HS-5 (cell line): ENCODE results near the gene TIFAB.

Experiments
- DNase-seq: peaks from one replicate; pipeline ENCODE4 v3.0.0-alpha.2; 2012; ENCODE audit warnings: low read depth

The TIFAB gene

DNA sequence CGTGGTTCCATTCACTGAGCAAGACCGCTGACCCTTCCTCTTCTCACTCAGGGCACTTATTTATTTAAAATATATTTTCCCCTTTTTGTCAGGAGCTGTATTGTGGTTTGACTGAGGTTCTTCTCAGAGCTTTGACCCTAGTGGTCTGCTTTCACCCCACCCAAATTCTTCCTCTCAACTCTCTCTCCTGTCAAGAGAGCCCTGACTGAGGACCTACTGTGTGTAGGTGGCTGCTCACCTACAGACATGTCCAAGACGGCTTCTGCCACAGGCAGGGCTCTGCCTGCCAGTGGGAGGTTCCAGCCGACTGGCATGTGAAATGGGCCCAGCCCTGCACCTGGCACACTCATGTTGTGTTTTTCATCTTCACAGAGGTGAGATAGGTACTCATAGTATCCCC, 10.2 kb downstream of the TIFAB start:
- DNase-seq = no peak

DNA sequence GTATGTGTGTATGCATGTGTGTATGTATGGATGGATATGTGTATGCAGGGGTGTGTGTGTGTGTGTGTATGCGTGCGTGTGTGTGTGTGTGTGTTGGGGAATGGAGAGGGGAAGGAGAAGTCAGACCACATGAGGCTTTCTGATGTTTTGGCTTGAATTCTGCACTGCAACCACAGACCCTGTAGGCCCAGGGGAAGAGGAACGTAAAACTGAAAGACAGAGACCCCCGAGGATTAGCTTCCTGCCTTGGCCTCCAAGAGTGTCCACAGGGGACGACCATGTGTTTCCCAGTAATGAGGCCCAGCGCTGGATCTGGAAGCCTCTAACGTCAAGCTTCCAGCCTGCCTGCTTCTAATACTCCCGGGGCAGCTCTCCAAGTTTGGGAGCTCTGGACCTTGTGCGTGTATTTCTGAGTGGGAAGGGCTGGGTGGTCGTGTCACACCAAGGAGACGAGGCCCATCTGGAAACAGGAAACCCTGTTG, 10.8 kb downstream of the TIFAB start:
- DNase-seq = no peak

DNA sequence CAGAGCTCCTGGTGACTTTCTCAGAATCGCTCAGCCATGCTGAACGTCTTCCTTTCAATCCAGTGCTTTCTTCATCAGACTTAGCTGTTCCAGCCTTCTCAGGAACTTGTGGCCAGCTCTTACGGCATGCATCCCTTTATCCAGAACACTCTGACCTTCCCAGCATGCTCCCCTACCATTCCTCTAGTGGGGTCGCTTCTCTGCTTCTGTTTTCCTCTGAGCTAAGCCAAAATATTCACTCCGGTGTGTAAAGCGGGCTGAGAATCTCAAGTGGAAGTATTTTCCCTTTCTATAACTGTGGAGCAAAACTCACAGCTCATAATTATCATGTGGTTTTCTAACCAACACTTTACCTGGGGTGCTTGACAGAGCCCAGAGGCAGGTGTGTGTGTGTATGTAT, 11.2 kb downstream of the TIFAB start:
- no peak for DNase-seq

DNA sequence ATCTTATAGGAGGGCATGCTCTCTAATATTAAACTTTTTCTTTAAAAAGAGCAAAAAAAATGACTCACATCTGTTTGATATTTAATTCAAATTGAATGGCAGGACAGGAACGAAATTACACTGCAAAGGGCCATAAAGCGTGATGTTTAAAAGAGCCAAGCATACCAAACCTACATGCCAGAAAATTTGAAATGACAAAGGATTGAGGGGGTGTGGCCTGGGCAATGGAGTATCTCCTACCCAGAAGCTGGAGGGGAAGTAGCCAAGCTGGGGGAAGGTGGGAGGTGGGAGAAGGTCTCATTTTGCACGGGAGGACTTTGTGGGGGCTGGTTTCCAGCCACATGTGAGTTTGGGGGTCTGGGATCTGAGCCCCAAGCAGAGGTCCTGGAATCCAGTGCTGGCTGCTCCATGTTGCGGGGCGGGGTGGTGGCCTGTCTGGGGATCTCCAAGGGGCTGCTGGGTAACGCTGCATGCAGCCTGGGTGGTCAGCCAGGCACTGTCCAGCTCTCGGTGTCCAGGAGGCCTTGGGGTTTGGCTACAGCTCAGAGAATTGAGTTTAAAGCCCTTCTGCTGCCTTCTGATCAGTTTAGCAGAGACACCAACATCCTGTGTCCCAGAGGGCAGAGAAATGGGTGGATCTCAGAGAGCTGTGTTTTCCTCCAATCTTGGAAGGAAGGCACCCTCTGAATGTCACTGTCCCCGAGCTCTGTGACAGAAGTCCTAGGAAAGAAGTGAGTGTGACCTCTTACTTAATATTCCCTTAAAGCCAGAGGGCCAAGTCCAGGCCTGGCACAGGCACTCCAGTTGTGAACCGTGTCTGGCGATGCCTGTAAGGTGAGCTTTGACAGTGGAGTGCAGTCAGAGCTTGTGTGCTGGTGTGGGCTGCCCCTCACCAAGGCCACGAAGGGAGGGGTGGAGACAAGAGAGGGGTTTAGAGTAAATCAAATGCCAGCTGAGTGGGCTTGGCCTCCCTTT, 12.6 kb downstream of the TIFAB start:
- DNase-seq = no peak

DNA sequence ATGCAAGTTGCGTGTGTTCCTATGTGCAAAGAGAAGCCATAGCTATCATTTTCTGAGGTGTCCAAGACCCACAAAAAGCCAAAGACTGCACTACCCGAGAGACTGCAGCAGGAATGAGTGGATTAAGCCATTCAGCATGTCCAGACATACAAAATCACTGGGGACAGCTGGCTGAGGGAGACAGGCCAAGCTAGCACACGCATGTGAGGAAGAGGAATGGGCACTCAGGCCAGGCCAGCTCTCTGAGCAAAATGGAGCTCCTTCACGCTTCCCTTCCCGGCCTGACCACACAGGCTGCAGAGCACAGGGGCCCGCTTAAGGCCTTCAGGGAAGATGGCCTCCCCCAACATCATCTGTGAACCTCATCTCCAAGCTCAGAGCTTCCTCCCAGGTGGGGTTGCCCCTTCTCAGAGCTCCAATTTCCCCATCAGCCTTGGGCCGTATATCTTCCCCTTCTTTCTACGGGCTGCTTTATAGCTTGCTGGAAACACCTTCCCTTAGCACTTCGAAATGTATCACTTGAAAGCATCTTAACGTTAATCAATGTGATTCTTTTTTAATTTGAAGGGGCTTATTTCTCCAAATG, 13.4 kb downstream of the TIFAB start:
- no peak for DNase-seq

DNA sequence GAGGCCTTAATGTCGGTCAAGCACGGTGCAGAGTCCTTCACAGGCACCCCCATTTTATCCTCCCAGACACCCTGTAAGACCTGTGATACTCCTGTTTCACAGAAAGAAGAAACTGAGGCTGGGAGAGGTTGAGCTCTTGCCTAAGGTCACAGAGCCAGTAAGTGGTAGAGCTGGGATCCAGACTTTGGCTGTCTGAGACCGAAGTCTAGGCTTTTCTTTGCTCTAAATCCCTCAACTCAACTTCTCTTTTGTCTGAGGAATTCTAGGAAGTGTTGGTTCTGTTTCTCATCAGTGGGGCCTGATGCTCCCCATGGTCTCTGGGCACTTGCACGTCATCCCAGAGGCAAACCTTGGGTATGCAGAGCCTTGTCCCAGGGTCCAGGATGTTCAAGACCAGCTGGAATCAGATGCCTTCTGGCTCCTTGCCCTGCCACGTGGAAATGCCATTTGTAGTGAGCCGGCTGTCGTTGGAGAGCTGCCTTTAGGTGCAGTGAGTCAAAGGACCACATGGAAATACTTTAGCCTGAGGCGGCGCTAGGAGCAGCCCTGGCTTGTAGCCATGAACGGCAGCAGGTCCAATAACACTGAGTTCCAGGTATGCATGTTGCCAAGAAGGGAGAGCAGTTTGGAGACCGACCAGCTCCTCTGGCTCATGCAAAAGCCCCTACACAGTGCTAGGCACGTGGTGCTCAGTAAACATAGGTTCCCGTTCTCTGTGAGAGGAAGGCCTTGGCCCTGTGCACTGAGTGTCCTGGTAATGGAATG, 14.2 kb downstream of the TIFAB start:
- DNase-seq = peak; percentile 90

DNA sequence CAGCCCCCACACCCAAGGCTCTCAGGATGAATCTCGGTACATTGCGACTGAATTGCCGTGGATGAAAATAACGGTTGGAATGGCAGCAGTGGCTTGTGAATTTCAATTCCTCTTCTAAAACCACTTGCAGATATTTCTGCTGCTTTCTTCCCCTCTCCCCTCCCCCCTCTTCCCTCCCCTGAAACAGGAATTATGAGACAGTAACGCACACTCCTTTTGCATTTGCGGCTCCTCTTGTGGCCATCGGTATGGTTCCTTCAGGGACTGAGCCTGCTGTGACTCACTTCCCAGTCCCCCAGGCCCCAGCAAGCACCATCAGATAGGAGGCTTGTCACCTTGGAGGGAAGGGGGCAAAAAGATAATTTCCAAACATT, 14.7 kb downstream of the TIFAB start:
- DNase-seq = no peak

DNA sequence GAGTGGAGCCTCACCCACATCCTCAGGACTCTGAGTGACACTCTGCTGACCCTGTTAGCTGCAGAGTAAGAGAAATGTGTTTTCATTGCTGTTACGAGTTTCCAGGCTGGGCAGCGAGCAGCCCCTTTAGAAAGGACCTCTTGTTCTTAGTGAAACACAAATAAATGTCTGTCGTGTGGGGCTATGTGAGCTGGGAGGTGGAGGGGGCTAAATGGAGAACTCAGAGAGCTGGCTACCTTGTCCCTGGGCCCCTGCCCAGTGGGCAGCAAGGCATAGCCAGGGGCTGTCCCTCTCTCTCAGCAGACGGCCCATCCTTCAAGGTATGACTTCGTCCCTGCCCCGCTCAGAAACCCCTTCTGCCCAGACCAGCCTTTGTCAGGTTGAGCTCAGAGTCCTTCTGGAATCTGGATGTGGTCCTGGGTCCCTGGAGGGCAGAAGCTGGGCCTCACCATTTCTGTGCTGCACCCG, 15.2 kb downstream of the TIFAB start:
- no peak for DNase-seq

DNA sequence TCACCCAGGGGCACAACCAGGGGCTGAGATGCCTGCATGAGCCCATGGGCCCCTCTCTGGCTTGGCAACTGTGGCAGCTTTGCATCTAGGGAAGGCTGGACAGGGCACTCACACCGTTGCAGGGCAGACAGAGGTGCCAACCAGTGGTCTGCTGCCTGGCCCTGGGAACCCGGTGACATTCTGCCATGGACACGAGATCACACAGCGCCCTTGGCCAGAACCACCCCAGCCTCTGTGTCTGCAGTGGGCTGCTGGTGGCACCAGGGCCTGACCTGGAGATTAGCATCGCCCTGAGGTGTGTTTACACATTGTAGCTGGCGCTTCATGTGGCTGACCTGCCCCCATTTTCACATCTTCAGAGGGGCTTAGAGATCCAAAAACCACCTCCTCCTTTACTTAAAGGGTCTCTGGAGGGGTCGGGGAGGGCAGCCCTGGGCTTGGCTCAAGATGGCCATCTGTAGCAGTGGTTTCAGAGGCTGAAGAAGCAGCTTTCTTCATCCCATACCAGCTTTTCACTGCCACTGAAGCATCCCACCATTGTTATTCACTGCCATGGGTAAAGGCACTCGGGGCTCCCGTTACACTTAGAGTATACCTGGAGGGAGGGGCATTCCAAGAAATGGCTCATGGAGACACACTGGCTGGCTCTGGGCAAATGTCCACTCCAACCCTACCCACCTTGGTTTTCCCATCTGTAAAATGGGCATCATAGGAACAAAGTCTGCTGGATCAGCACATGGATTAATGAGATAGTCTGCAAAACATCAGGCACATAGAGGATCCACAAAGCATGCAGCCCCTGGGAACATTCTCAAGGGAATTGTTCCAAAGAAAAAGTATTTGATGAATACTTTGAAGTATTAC, 16.5 kb downstream of the TIFAB start:
- no peak for DNase-seq

DNA sequence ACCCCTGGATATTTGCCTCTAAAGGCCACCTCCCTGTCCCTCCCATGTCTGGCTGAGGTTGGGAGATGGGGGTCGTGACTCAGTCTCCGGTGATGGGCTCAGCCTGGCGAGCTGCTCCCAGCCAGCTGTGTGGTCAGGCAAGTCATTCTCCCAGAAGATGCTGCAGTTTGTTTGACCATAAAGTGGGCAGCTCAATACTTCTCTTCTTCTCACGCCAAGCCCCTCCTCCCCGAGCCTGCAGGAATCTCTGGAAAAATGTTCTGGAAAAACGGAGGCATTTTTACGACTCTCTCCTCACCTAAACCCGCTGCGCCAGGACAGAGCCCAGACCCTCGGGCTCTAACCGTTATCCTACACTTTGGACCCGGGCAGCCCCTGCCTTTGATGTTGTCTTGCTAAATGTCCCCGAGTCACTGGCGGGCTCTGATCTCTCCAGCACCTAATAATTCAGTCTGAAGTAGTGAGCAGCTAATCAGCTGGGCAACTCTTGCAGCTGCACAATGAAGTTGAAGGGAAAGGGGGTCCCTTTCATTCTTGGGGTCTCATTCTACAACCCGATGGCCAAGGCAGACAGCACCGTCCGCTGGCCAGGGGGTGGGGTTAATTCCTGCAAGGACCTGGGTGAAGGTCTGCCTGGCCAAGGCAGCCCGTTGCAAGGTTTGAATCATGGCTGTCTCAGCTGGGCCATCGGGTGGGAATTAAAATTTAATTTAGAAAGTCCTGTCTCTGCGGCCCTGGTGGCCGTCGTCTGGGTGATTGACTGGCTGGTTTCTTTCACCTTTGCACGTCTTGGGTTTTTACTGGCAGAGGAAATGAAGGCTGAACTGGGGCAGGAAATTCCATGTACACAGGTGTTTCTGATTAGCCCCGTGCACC, 17.3 kb downstream of the TIFAB start:
- DNase-seq = no peak

DNA sequence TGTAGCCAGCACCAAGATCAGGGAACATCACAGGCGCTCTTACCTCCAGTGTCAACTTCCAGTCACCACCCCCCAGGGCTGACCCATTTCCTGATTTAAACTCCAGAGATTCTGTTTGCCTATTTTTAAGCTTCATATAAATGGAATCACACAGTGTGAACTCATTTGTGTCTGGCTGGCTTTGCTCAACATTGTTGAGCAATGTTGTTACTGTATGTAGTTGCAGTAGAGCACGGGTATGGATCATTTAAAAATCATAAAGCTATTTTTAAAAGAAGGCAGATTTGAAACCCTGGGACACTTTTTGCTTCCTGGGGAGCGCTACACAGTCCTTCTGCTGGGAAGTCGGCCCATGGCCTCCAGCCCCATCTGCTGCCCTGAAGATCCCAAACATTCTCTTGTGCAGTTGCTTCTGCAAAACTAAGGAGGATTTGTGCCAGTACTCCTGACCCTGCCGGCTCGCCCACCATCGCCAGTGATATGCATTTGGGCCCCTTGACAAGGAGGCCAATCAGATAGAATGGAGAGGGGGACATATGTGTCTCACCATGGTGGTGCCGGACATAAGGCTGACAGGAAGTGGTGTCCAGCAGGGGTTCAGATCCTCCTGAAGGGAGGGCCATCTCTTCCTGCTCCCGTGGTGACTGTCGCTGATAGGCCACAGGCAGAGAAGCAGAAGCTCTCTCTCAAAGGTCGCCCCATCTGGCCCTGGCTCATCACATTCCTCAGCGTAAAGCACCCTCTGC, 18.3 kb downstream of the TIFAB start:
- DNase-seq = no peak

DNA sequence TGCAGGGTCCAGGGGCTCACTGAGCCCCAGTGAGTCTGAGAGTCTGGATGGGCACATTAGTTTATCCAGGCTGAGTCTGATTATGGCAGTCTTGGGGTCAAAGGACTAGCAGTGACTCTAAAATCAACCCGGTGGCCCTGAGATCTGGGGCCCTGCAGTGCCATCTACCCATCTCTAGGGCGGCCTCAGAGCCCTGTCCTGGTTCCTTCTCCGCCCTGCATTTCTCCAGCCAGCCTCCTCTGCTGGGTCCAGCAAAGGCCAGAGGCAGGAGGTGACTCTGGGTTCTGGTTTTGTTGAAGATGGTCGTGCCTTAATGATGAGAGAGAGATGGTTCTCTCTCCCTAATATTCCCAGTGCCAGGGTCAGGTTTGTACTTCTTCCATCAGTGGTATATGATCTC, 20.0 kb downstream of the TIFAB start:
- no peak for DNase-seq

DNA sequence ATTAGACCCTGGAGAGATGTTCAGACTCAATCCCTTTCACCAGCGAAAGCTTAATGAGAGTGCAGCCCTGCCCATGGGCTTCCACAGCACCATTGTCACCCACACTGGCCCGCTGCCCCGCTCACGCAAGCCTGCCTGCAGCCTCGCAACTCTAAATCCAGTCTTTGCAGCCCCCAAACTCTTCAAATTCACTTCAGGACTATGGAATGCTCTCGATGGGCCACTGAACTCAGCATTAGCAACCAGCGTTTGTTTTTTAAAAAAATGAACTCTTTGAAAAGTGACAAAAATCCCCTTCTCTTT, 22.1 kb downstream of the TIFAB start:
- DNase-seq = no peak

DNA sequence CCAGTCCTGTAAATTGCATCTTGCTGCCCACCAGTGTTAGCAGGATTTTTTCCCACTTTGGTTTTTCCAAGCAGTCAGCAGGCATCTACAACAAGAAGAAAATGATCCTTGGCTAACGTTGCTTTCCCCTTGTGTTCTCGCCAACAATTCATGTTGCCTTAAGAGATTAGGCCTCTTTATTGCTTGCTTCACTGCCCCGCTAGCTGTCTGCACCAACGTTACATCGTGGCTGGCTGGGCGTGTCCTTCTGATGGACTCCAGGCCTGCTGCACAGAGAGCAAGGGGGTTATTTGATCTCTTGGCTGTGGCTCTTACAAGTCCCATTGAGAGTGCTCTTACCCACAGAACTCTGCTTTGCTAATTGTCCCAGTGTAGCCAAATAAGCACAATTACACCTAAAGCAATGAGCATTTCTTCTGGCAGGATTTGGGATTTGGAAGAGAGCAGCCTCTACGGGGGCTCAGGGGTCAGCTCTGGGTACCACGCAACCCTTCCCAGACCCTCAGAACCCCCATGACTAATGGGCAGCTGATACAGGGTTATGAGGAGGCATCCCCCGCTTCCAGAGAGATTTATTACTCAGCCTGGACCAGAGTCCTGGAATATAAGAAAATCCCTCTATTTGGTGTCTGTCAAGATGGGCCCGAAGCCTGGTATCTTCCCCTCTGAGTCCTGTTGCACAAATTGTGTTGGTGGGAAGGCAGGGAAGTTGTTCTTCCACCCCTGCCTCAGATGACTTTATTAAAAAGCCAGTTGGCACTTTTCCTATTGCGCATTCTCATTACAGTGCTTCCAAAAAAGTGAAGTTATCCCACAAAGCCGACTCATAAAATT, 22.6 kb downstream of the TIFAB start:
- no peak for DNase-seq

DNA sequence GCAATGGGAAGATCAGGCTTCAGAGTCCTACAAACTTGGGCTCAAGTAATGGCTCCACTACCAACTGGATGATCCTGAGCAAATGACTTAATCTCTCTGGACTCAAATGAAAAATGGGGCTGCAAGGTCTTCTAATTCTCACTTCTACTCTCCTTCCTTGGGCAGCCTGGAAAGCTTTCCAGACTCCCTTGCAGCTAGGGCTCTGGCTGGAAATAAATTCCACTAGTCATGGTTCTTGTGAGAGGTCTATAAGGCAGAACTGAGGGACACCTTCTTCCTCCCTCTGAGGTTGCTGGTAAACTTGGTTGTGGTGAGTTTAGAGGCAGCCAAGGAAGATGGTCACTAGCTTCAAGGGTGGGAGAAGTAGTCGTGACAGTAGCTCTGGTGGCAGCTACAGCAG, 23.6 kb downstream of the TIFAB start:
- no peak for DNase-seq

DNA sequence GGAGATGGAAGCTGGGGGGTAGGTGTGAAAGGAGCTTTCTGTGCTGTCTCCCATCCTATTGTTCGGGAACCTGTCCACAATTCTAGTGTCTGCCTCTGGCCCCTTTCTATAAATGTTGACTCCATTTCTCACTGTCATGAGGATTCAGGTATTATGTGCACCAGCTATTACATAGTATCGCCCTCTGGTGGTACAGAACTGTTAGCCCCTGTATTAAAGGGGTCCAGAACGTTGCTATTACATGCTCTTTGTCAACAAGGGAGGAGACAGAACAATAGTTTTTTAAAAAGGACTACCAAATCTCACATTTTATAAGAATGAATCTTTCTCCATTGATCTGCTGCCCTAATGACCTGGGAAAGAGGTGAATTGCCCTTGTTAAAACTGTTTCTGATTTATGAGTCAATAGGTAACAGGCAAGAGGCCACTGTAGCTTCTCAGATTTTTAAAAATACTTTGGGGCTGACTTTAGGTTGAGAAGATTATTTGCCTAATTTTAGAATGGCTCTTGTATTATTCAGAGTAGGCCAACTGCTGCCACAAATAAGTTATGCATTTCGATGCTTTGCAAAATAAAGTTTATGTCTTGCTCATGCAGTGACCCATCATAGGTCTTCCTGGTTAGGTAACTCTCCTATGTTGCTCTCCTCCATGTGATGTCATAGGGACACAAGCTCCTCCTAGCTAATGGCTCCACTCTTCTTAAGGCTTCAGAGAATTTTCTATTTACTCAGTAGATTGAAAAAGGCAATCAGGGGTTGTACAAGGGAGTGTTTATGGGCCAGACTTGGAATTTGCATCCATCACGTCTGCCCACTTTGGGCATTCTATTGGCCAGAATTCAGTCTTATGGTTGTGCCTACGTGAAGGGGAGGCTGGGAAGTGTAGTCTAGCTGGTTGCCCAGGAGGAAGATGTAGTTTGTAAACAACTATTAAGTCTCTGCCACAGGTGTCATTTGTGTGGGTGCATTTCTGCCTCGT, 25.8 kb downstream of the TIFAB start:
- DNase-seq = no peak

DNA sequence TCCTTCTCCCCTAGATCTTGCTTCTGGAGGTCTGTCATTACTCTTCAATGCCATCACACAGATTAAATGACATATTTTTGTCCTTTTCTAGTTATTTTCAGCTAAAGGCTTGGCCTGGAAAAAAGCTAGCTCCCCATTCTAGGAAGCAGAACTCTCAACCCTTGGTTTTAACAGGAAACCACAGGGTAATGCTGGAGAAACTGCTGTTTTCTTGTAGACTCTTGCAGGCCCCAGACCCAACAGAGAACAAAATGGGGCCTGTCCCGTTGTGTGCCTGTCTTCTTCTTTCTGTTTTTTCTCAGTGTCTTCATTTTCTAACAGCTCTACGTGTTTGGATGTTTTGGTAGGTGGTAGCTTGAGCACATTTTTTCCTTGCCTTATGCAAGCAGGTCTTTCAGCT, 26.5 kb downstream of the TIFAB start:
- DNase-seq = no peak

DNA sequence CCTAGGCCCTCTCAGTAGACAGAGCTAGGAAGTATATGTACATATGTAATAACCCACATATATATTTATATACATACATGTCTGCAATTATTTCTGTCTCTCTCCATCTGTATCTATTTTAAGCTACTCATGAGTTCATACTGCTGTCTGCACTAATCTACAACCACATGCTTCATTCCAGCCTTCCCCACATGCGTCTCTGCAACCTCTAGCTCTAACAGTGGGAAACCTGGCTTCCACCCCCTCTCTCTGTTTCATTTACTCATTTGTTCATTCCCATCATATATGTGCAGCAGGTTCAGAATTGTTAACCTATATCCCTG, 28.3 kb downstream of the TIFAB start:
- DNase-seq = no peak
